HG03139 (cell line): Measurements from ENCODE around the gene ARHGDIA.

Experiments
- ATAC-seq: cut with Tn5 transposase; IDR thresholded peaks from one replicate; pipeline ENCODE4 v1.9.1; 2021; ENCODE audit not compliant: unreplicated experiment

Gene ARHGDIA

GRCh38 chr17:81888988-81889595, 18.0 kb upstream of the ARHGDIA start:
- ATAC-seq, result no peak

DNA sequence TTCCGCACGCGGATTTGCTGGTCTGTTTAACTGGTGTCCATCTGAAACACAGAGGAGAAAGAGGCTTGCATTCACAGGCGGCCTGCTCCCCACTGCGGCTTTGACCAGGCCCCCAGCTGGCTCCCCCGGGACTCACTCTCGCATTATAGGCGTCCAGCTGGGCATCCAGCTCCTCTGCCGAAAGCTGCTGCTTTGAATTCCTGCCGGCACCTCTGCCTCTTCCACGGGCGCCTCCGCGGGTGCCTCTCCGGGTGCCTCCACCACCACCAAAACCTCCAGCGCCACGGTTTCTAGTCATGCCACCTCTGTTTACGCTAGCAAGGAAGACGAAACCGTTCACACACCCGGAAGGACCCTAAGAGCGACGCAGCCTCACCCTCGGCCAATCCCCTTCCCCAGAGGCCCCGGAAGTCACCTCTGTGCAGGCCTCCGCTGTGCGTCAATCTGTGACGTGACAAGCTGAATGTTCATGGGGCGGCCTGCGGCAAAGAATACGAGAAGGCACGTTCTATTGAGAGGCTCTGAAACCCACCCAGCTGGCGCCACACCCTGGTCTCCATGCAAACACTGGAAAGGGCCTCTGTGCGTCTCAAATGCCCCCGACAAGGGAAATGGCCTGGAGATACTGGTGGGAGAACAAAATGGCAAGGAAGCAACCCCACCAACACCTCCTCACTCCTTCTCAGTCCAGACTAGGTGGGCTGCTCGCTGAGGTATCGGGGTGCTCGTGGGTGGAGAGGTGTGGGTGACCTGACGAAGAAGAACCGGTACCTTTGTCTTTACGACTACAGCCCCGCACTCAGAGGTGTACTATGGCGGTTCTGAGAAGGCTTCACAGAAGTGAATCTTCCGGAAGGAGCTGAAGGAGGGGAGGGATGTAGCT, 17.2 kb upstream of the ARHGDIA start:
- no peak for ATAC-seq

DNA sequence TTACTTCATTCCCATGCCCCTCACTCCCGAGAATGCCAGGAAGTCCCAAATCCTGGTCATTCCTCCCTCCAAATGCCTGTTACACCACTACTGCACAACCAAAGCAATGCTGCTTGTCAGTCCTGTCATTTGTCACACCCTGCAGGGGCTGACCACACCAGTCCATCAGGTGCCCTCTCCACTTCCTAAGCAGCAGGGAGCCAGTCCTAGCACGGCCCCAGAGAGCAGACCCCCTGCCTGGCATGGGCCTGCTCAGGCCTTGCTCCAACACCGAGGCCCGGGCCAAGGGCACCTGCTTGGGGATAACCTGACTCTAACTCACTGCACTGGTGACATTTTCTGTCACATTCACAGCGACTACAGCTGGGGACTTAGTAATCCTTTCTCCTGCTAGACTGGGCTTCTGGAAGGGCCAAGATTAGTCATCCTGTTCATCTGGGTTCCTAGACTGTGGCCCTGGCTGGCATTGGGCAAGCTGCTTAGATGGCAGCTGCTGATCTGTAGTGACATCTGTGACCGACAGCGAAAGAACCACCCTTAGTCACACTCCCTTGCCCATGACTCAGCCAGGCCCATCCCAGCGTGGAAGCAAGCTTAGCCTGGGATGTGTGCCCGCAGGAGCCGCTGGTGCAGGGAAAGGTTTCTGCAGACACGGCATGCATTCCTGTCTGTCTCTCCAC, 14.9 kb upstream of the ARHGDIA start:
- no peak for ATAC-seq

DNA sequence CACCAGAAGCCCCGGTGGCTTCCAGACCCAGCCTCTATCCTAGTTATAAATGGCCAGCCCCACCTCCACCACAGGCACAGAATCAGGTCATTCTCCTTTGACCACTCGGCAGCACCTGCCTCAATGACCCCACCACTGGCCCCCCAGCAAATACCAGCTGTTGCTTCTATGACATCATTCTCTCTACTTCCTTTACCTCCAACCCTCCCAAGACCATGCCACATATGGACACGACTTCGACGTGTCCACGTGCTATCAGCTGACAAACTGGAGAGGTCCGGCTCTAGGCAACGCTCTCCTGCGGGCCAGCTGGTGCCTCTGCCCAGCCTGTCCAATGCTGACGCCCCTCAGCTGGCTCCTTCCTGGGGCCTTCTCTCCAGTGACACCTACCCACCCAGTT, 14.3 kb upstream of the ARHGDIA start:
- no peak for ATAC-seq

DNA sequence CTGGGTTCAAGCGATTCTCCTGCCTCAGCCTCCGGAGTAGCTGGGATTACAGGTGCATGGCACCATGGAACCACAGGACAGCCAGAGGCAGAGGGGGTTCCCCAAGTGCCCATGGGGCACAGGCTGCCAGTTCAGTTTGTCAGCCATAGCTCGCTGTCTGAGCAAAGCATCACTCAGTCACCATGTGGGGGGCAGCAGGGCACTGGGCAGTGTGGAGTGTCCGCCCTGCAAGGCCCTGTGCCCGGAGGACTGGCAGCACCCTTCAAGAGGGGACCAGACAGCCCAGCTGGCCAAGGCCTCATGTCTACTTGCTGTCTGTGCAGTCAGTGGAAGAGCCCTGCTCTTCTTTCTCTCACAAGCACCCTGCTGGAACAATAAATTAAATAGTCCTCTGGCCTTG, 13.8 kb upstream of the ARHGDIA start:
- ATAC-seq, result no peak

- no peak for ATAC-seq
Observed at GRCh38 chr17:81884520-81884919, 13.4 kb upstream of the ARHGDIA start.

DNA sequence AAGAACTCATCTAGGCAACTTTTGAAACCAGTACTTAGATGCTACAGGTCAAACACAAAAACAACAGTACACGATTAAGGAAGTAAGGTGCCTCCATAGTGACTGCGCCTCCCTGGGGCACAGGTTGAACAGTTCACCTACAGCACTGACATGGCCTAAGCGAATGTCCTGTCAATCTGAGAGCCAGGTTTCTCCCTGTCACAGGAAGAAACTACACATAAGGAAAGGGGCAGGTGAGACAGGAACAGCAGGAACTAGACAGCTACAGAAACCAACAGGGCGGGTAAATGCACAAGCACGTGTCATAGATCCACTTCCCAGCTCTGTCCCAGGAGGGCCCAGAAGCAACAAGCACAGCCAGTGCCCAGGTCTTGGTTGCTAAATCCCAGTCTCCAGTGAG, 8.0 kb upstream of the ARHGDIA start:
- ATAC-seq, result no peak

DNA sequence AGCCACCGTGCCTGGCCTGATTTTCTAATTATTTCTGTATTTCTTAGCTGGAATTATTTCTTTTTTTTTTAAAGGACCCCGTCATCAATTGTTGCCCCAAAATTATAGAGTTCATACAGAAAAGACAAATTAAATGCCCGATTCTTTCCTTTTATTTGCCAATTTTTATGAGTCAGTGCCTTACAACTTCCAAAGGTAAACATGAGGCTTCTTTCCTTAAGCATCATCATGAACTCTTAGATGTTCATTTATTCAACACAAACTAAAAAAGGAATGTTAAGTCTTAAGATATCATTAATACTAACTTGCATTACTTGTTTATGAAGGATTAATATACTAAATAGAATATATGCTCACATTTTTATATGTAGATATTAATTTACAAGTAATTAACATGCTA, 7.2 kb upstream of the ARHGDIA start:
- ATAC-seq, result no peak

DNA sequence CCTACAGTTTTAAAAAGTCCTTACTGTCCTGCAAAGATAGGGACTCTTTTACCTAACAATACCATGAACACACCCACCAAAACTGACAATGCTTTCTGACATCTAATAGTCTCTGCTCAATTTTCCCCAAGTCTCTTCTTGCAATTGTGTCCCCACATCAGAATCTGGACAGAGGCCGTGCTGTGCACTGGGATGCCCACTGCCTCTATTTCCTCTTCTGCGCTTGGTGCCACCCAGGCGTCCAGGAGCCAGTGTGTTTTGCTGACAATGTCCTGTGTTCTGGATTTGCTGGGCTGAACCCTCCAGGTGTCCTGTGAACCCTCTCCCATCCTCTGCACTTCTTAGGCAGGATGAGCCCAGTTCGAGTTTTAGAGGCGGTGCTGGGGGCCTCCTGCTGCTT, 6.4 kb upstream of the ARHGDIA start:
- ATAC-seq, result no peak

DNA sequence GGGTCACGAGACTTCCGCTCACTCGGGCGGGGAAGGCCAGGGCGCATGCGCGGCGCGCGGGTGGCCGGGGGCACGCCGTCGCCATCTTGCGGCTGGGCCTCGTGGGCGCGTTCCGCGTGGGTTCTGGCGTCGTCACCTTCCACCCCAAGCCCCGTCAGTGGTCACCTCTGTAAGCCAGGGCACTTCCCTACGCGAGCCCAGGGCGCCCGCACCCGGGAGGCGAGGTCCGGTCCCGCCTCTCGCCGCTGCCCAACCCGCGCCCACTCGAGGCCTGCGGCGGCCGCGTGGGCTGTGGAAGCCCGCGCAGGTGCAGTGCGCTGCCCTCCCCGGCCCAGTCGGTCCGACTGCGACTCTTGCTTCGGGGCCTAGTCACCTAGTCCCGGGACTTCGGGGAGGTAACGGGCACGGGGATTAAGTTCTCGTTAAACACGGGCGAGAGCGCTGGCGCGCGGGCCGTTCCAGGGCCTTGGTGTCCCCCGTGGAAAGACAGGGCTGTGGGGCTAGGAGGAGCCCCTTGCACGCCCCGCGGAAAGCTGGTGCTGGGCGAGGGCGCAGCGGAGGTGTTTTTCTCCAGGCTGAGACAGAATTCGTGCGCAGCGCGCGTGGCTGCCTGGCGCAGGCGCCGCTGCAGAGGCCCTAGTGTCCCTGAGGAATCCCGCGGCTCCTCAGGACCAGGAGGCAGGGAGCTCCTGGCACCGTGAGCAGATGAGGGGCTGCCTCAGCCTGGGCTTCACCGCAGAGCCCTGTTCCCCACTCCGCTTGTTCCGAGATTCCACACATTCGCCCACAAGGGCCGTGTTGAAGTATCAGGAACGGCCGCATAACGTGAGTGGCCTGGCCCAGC, 472 bp upstream of the ARHGDIA start:
- peak; percentile 47 for ATAC-seq

- no peak for ATAC-seq
Observed at GRCh38 chr17:81870131-81870980, 781 bp downstream of the ARHGDIA start.

DNA sequence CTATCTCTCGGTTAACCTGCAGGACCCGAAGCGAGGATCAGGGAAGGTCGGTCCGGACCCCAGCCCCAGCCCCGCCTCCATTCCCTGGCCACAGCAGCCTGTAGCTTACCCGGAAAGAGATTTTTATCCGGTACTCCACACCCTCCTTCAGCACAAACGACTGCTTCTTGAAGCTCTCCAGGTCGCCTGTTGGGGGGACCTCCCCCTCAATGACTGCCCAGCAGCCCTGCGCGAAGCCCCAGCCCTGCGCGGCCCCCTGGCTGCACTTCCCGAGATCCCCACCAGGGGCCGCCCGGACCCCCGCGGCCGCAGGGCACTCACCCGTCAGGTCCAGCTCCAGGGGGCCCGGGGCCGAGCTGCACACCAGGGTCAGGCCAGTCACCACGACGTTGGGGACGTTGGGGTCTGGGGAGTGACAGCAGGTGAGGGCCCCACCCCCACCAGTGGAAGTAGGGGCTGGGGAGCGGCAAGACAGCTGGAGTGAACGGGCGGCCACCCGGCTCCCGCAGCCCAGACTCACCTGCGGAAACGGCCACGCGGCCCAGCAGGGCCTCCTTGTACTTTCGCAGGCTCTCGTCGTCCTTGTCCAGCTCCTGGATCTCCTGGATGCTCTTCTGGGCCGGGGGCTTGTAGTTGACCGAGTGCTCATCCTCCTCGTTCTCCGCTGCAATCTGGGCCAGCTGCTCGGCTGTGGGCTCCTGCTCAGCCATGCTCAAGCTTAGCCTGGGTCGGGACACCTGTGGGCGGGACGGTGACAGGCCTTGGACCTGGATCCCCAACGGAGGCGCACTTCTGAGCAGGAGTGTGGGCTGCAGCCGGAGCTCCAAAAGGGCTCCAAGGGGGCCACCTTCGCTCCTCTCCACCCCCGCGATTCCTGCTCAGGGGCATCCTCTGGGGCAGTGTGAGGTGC, 1.7 kb downstream of the ARHGDIA start:
- ATAC-seq, result no peak

GRCh38 chr17:81868674-81869220, 2.4 kb downstream of the ARHGDIA start:
- no peak for ATAC-seq

- ATAC-seq, result no peak
Observed at GRCh38 chr17:81867991-81868673, 3.0 kb downstream of the ARHGDIA start.

DNA sequence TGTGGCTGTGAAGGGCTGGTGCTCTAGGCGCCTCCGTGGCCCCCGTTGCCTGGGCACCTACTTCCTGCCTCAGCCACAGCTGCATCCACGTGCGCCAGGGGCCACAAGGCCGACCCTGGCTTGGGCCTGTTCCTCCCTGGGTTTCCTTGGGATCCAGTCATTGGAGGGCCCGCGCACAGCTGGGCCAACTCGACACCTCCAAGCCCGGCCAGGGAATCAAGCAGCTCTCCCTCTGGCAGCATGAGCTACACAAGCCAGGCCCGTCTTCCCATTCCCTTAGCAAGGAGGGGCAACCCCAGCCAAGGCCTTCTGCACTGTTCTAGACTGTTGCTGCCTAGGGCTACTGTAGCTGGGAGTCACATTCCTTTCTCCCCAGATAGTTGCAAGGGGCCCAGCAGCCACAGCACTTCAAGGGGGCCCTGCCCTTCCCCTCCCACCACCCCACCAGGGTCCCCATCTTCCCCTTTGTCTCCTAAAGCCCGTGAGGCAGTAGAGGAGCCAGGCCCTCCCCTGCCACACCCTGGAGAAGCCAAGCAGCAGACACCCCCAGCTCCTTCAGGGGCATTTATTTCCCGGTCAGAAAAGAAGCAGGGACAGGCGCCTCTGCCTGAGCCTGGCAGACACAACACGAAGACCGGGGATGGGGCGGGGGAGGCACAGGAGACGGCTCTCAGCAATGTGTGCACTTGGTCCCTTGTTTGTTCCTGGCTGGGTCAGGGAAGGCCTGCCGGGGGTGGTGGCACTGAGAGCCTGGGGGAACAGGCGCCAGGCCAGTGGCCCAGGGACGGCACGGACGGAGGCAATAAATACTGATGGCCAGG, 3.8 kb downstream of the ARHGDIA start:
- ATAC-seq, result no peak

DNA sequence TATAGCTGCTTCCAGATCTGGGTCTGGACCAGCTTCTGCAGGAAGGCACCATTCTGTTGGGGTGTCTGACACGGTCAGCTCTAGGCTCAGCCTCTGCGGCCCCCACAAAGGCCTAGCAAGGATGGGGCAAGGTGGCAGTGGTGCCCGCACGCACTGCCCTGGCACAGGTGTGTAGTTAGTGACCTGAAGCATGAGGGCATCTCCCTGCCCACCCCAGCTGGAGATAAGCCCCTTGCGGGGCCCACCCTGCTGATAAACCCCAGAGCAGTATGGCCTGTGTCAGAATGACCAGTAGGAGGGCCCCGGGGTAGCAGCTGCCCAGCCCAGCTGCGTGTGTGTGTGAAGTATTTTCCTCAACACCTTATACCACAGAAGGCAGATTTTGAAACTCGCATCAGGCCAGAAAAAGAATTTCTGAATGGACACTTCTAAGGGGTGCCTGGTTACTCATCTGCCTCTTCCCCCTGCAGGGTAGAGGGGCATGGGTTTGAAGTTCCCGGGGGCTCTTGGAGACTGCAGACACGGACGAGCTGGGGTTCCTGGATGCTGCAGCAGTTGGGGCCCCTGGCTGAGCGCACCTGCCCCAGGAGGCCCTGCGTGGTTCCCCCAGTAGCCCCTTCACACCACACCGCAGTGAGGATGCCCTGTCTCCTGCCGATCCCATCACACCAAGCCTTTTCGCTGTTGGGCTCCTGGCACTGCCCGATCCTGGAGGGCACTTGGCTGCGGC, 4.5 kb downstream of the ARHGDIA start:
- ATAC-seq, result no peak
